Ovary (tissue), 3 donors: Measurements from ENCODE around the gene THEMIS2.

Source experiments
- EP300 ChIP-seq: sonication (generic); formaldehyde crosslinking; IDR thresholded peaks from one replicate; pipeline ENCODE4 v1.6.1; 2017; ENCODE audit warnings: antibody characterized with exemption
- POLR2A ChIP-seq: fragments of 450-650 bp; IDR thresholded peaks from one replicate; pipeline ENCODE4 v1.6.1; 2017; ENCODE audit warnings: antibody characterized with exemption, mild to moderate bottlenecking, moderate library complexity
- TF ChIP-seq, protein P1 (sequence below), 3 donors: fragments of 450-650 bp in 2 of 3; fragments of 200-600 bp in 1 of 3; IDR thresholded peaks; one replicate each; pipeline versions ENCODE4 v1.5.1 to v1.8.0; 2016 to 2022; ENCODE audit warnings: antibody characterized with exemption in 3 of 3, mild to moderate bottlenecking in 1 of 3
- donor health status: DM: no; HTN: no; CAD: no.

GRCh38 chr1:27912429-27912828 lies 40.1 kb downstream of the THEMIS2 start:
- TF ChIP-seq, protein P1, sequence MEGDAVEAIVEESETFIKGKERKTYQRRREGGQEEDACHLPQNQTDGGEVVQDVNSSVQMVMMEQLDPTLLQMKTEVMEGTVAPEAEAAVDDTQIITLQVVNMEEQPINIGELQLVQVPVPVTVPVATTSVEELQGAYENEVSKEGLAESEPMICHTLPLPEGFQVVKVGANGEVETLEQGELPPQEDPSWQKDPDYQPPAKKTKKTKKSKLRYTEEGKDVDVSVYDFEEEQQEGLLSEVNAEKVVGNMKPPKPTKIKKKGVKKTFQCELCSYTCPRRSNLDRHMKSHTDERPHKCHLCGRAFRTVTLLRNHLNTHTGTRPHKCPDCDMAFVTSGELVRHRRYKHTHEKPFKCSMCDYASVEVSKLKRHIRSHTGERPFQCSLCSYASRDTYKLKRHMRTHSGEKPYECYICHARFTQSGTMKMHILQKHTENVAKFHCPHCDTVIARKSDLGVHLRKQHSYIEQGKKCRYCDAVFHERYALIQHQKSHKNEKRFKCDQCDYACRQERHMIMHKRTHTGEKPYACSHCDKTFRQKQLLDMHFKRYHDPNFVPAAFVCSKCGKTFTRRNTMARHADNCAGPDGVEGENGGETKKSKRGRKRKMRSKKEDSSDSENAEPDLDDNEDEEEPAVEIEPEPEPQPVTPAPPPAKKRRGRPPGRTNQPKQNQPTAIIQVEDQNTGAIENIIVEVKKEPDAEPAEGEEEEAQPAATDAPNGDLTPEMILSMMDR (IDR thresholded peaks at IDR 0.05) = no peak
- TF ChIP-seq POLR2A (no peak), EP300 (no peak)
